Measurements from ENCODE around the gene CNPY1.

- TF ChIP-seq POLR2A (IDR thresholded peaks at IDR 0.05; ENCODE audit: low read depth) = no peak
- TF ChIP-seq POLR2AphosphoS5 (IDR thresholded peaks at IDR 0.05) = no peak
- TF ChIP-seq EP300 (IDR thresholded peaks at IDR 0.05) = no peak
Measured at GRCh38 chr7:155543011-155543876, 3.1 kb downstream of the CNPY1 start.
